Measurements from ENCODE around the gene DDX19B.
"Not testable (repeated sequence)": the region's sequence is repeated elsewhere in the genome, so short reads cannot be mapped to it uniquely, and the experiment has no call there.

Gene DDX19B

DNA sequence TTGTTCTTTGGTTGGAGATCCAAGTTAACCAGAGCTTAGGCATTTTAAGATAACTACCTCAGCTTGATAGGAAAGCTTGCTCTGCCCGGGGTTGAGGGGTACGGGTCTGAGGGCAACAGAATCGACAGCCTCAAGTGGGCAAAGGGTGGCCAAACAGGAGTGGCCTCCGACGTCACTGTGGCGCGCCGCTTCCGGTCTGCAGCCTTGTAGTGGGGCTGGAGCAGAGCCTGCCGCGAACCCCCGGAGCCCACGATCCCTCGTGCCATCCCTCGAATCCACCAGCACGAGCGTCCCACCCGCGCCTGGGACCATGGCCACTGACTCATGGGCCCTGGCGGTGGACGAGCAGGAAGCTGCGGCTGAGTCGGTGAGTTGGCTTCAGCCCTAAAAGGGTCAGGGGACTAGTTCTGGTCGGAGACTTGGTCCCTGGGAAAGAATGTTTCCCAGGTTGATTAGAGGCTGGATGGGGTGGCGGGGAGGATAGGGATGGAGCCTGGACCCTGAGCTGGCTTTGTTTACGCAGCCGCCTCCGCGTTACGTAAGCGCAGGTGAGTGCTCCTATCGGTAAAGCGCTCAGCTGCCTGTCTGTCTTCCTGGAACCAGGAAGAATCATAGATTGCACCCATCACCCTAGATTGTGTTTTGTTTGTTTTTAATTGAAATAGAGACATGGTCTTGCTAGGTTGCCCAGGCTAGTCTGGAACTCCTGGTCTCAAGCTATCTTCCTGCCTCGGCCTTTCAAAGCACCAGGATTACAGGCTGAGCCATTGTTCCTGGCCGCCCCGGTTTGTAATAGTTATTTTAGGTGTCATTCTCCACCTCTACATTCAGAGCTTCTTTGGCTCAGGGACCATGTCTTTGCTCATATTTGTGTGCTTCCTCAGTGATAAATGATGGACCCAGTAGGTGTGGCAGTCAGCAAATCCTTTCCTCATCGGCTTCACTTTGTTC is at the start of gene DDX19B:
Gene DDX19B, plus strand, starts transcription at position 199 of the 951 bp plus-strand sequence. Its CDS starts 112 bp downstream, at position 311.
- peak; percentile 79 for DNase-seq

GRCh38 chr16:70249697-70250096 is 49.3 kb upstream of the DDX19B start:
- DNase-seq: not testable (repeated sequence)

DNA sequence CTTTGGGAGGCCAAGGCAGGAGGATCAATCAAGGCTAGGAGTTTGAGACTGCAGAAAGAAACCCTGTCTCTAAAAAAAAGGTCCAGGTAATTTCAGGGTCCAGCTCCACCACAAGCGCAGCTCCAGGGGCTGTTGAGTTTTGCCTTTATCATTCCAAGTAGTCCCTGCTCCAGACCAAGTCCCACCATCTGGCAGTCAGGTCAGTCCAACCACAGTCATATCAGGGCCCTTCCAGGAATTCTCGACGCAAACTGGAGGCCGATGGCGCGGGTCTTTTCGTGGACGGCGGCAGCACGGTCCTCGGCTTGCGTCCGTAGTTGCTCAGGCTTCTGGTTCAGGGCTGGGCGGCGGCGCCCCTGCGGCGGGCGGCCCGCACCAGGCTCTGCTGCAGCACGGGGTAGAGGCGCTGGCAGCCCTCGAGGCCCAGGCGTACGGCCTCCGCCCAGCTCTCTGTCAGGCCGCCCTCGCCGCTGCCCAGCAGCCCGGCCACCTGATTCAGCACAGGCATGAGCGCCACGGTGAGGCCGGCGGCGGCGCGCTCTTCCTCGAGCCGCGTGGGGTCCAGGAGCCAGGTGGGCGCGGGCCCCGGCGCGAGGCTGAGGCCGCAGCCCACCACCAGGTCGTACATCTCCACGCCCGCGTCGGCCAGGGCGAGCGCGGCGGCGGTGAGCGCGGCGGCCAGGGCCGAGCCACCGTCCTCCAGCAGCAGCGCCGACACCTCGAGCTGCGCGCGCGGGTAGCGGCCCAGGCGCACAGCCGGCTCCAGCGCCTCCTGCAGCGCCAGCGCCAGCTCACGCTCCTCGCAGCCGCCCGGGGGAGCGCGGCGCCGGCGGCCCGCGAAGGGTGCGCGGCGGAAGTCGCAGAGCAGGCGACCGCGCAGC is 48.0 kb upstream of the DDX19B start:
- peak; percentile 53 for DNase-seq

DNA sequence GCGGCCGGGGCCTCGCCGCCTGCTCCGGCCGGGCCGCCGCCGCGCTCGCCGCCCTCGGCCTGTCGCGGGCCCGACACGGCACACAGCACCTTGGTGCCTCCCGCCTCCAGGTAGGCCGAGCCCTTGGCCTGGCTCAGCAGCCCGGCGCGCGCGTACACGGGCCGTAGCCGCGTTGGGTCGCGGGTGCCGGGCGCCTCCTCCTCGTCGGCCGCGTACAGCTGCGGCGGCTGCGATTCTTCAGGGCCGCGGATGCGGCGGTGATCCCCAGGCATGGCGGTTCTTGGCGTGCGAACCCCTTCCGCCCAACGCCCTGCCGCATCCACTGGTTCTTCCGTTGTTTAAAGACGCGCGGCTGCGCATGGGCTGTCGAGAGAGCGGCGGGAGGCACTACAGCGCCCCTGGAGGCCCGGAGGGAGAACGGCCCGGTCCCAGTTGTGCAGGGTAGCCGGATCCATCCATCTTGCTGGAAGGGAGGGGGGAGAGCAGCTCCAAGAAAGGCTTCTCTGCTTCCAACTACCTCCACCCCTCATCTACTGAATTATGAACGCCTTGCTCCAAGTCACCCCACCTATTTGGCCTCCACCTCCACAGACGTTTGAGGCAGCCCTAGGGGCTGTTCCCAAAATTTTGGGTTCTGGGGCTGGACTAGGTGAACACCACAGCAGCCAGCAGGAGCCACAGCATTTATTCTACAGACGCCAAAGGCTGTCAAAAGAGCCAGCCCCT is 47.2 kb upstream of the DDX19B start, which contains the start of gene EXOSC6:
Gene EXOSC6, minus strand, starts transcription at position 312 of the 726 bp plus-strand sequence. Its CDS starts 40 bp downstream, at position 272.
- peak; percentile 97 for DNase-seq

GRCh38 chr16:70252355-70252988 is 46.5 kb upstream of the DDX19B start:
- peak; percentile 39 for DNase-seq

- DNase-seq: peak; percentile 50
These were observed 45.5 kb upstream of the DDX19B start for GRCh38 chr16:70253291-70254106.

- no peak for DNase-seq
These were observed 44.6 kb upstream of the DDX19B start for GRCh38 chr16:70254180-70254964.

GRCh38 chr16:70254965-70255286 is 44.1 kb upstream of the DDX19B start:
- DNase-seq: no peak

DNA sequence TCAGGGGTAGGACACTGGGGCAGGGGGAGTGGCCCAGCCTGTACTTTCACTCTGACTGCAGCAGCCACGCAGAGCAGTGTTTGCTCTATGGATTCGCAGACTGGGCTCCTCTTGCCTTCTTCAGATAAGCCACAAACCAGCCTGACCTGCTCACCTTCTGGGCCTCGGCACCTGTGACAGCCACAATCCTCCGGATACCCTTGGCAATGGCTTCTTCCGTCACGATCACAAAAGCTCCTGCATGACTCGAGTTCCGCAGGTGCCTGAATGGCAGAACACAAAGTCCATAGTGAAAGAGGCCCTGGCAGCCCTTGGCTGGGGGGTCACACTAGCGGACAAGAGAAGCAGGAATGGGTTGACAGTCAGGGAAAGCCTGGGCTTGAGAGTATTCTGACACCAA is 43.4 kb upstream of the DDX19B start:
- no peak for DNase-seq

- DNase-seq: no peak
These were observed 41.6 kb upstream of the DDX19B start for GRCh38 chr16:70257391-70257790.

DNA sequence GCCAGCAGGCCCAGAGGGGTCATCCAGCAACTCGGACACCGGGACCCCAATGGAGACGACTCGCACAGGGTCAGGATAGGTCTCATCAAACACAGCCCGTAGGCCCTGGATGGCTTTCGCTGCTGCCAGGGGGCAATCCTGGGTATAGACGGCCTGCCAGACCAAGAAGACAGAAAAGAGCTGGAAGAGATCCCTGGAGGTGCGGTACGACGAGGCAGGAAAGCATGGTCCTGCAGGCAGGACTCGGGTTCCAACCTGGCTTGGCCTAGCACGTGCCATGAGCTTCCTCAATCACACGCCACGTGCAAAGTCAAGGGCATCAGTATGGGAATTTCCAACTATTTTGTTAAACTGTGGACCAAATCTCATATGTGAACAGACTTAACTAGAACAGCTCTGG is 40.9 kb upstream of the DDX19B start:
- DNase-seq: no peak

DNA sequence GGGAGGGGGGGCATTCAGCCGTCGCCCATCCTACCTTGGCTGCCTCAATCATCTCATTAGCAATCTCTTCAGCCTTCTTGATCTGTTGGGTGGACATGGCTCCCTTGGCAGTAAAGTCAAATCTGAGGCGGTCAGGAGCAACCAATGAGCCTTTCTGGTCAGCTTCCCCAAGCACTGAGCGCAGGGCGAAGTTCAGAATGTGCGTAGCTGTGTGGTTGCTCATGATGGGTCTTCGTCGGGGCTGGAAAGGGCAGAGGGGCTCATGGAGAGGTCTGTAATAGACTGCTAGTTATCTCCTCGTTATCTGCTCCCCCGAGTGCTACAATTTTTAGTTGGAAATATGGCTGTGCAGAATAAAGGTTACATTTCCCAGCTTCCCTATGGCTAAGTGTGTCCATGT is 40.0 kb upstream of the DDX19B start:
- no peak for DNase-seq

- not testable (repeated sequence) for DNase-seq
These were observed 39.1 kb upstream of the DDX19B start for GRCh38 chr16:70259903-70260302.

DNA sequence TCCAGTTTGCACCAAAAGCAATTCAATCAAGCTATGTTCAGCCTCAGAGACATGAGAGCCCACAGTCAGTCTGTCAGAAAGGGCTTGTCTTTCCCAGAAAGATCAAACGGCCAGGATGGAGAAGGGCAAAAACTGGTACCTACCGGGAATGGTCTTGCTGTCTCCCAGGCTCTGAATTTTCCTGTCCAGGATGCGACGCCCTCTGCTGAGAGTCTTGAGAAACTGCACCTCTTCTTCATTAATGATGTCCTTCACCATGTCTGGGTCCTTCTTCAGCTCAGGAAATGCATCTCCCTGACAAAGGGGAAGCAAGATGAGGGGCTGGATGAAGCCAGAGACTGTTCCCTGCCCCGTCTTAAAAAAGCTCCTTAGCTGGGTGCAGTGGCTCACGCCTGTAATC is 31.5 kb upstream of the DDX19B start:
- peak; percentile 38 for DNase-seq

DNA sequence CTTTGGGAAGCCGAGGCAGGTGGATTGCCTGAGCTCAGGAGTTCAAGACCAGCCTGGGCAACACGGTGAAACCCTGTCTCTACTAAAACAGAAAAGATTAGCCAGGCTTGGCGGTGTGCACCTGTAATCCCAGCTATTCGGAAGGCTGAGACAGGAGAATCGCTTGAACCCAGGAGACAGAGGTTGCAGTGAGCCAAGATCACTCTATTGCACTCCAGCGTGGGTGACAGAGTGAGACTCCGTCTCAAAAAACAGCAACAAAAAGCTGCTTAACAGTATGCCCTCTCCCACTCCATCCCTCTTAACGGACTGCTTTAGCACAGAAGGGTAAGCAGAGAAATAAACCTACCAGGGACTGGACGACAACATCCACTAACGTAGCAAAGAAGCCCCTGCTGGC is 31.1 kb upstream of the DDX19B start:
- DNase-seq: not testable (repeated sequence)

DNA sequence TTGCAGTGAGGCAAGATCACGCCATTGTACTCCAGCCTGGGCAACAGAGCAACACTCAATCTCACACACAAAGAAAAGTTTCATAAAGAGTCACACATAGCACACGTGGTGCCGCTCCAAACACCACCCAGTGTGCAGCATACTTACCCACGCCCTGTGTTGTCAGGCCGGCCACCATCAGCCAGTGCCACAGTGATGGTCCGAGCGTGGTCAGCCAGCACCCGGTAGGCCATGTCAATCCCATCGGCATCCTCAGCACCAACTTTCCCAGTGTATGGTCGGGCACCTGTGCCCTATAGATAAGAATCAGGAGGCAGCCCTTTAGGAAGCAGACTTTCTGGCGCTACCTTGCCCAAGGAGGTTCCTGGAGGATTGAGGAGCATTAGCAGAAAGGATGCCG is 29.5 kb upstream of the DDX19B start:
- no peak for DNase-seq

DNA sequence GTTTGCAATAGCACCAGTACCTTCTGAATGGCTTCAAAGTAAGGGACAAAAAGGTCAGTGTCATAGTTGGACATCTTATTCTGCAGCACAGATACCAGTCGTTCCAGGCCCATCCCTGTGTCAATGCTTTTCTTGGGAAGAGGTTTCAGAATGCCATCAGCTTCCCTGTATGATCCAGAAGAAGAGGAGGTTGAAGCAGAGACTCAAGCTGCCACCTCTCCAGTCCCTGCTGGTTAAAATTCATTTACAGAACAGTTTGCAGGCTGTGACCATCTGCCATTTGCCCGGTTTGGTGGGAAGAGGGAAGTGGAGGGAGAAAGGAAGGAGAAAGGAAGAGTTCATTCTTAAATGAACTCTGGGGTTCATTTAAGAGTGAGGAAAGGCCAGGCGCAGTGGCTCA is 28.8 kb upstream of the DDX19B start:
- no peak for DNase-seq

- DNase-seq: no peak
These were observed 27.3 kb upstream of the DDX19B start for GRCh38 chr16:70271696-70272095.

DNA sequence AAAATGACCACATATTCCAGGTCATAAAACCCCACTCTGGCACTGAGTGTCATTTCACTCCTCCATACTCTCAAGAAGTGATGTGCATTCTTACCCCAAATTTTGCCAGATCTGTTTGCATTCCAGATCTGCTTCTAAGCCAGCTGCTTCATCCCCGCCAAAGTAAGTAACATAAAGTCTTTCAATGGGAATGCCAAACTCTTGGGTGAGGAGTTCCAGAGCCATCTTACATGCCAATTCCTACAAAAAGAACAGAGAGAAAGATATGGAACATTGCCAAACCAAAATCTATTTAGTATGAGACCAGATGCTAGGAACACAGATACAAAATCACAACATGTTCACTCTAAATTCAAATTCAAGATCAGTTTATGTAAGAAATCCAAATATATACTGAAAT is 22.6 kb upstream of the DDX19B start:
- no peak for DNase-seq

GRCh38 chr16:70287304-70287971 is 11.5 kb upstream of the DDX19B start:
- not testable (repeated sequence) for DNase-seq

Measured in activated CD4-positive, alpha-beta T cell treated with anti-CD3 and anti-CD28 coated beads, Interleukin-2, Interleukin-6, amounts not matched to agents 100 ng/mL and 50 ng/mL, durations not matched to agents 16 hours and 8 hours (primary cell).